ENCODE data around the gene CX3CL1. TPM values are rescaled to one million over a fixed set of nuclear protein-coding genes. Genes with fewer than 3 reads are reported as not detected.
A peak's percentile ranks its signal among the peaks of the same experiment; 100 is the strongest.

The CX3CL1 gene
- total and polyA plus RNA-seq, 2 of the 13 experiments (the other 11 are each of a cell fraction or from before 2014, with no cell fraction given): 57.3 to 60.8 TPM

DNA sequence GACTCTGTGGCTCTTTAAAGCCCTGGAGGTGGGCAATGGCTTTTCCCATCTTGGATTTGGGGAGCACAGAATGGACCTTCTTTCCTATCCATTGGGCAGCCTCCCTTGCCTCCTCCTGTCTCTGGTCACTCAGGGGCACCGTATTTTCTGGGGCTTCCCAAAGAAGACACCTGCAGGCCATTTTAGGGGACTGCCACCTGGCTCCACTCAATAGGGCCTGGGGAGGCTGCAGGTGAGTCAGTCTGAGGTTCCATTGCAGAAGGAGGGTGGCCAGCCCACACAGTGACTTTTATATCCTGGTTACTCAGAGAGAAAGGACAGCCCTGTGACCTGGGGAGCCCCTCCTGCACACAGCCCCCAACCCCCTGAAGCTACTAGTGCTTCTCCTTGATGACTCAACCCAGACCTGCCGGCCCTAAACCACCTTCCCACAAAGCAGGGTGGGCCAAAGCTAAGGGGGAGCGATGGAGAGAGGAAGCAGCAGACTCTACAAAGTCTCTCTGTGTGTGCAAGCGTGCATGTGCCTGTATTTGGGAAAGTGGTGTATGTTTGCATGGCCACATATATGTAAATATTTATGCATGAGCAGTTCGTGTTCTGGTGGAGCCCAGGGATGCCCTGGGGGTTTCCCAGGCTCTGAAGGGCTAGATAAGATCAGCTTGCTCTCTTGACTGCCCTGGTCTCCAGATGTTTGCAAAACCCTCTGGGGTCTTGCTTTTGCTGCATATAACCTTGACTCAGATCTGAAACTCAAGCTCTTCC, 5.0 kb downstream of the CX3CL1 start (continued):
- TF ChIP-seq, protein P1, sequence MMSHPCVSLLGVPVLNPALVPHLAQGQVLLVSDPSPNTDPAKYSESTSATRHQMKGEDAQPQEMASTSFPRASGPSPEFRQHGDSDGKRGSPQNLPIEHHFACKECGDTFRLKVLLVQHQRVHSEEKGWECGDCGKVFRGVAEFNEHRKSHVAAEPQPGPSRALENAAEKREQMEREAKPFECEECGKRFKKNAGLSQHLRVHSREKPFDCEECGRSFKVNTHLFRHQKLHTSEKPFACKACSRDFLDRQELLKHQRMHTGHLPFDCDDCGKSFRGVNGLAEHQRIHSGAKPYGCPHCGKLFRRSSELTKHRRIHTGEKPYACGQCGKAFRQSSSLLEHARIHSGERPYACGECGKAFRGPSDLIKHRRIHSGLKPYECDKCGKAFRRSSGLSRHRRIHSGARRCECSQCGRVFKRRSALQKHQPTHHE (CRISPR knock-in tag; IDR thresholded peaks at IDR 0.05; ENCODE audit: borderline replicate concordance): no peak
- no peak for TF ChIP-seq ZNF382 (CRISPR knock-in tag; IDR thresholded peaks at IDR 0.05; ENCODE audit: borderline replicate concordance)
- TF ChIP-seq, protein P2, sequence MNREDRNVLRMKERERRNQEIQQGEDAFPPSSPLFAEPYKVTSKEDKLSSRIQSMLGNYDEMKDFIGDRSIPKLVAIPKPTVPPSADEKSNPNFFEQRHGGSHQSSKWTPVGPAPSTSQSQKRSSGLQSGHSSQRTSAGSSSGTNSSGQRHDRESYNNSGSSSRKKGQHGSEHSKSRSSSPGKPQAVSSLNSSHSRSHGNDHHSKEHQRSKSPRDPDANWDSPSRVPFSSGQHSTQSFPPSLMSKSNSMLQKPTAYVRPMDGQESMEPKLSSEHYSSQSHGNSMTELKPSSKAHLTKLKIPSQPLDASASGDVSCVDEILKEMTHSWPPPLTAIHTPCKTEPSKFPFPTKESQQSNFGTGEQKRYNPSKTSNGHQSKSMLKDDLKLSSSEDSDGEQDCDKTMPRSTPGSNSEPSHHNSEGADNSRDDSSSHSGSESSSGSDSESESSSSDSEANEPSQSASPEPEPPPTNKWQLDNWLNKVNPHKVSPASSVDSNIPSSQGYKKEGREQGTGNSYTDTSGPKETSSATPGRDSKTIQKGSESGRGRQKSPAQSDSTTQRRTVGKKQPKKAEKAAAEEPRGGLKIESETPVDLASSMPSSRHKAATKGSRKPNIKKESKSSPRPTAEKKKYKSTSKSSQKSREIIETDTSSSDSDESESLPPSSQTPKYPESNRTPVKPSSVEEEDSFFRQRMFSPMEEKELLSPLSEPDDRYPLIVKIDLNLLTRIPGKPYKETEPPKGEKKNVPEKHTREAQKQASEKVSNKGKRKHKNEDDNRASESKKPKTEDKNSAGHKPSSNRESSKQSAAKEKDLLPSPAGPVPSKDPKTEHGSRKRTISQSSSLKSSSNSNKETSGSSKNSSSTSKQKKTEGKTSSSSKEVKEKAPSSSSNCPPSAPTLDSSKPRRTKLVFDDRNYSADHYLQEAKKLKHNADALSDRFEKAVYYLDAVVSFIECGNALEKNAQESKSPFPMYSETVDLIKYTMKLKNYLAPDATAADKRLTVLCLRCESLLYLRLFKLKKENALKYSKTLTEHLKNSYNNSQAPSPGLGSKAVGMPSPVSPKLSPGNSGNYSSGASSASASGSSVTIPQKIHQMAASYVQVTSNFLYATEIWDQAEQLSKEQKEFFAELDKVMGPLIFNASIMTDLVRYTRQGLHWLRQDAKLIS (CRISPR knock-in tag; IDR thresholded peaks at IDR 0.05): no peak
- TF ChIP-seq SUZ12 (IDR thresholded peaks at IDR 0.05; ENCODE audit: low read depth, low read length): no peak
- TF ChIP-seq, protein P3, sequence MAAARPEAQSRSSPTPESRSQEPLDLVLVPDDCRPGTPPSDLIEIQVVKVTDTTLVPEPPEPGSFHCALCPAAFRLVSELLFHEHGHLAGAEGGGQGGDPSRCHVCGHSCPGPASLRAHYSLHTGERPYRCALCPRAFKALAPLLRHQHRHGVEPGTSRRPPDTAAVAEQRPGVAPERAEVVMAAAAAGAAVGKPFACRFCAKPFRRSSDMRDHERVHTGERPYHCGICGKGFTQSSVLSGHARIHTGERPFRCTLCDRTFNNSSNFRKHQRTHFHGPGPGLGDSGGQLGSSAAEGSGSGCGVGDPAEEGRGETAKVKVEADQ (CRISPR knock-in tag; IDR thresholded peaks at IDR 0.05; ENCODE audit: borderline replicate concordance): no peak
- no peak for TF ChIP-seq PHF5A (CRISPR knock-in tag; IDR thresholded peaks at IDR 0.05; ENCODE audit: low read depth, unreplicated experiment)
- peak; percentile 71; the same call in 1 of the 2 replicates for TF ChIP-seq ZBTB20 (CRISPR knock-in tag; IDR thresholded peaks at IDR 0.05; ENCODE audit: borderline replicate concordance, low read depth)
- no peak for TF ChIP-seq KDM4B (CRISPR knock-in tag; IDR thresholded peaks at IDR 0.05)
- TF ChIP-seq ZNF670 (CRISPR knock-in tag; IDR thresholded peaks at IDR 0.05; ENCODE audit: borderline replicate concordance): no peak
- TF ChIP-seq ZNF160 (CRISPR knock-in tag; IDR thresholded peaks at IDR 0.05): no peak
- TF ChIP-seq HNRNPLL (IDR thresholded peaks at IDR 0.05; ENCODE audit: low read depth, low read length, poor library complexity, severe bottlenecking): no peak
- no peak for TF ChIP-seq CHD2 (IDR thresholded peaks at IDR 0.05; ENCODE audit: low read depth, low read length)
- no peak for TF ChIP-seq ATM (IDR thresholded peaks at IDR 0.05; ENCODE audit: borderline replicate concordance)
- TF ChIP-seq SOX13 (IDR thresholded peaks at IDR 0.05): no peak
- TF ChIP-seq SOX13 (CRISPR knock-in tag; conservative IDR thresholded peaks at IDR 0.05 in 1 of 2, IDR thresholded peaks at IDR 0.05 in 1 of 2): no peak
- TF ChIP-seq ZNF432 (CRISPR knock-in tag; IDR thresholded peaks at IDR 0.05; ENCODE audit: borderline replicate concordance): no peak
- TF ChIP-seq MEF2D (CRISPR knock-in tag; IDR thresholded peaks at IDR 0.05): peak; percentile 33; the same call in 1 of the 2 replicates
- TF ChIP-seq, protein P4, sequence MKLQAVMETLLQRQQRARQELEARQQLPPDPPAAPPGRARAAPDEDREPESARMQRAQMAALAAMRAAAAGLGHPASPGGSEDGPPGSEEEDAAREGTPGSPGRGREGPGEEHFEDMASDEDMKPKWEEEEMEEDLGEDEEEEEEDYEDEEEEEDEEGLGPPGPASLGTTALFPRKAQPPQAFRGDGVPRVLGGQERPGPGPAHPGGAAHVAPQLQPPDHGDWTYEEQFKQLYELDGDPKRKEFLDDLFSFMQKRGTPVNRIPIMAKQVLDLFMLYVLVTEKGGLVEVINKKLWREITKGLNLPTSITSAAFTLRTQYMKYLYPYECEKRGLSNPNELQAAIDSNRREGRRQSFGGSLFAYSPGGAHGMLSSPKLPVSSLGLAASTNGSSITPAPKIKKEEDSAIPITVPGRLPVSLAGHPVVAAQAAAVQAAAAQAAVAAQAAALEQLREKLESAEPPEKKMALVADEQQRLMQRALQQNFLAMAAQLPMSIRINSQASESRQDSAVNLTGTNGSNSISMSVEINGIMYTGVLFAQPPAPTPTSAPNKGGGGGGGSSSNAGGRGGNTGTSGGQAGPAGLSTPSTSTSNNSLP (IDR thresholded peaks at IDR 0.05; ENCODE audit: low read depth, low read length): no peak
- TF ChIP-seq RARG (CRISPR knock-in tag; IDR thresholded peaks at IDR 0.05; ENCODE audit: low read depth): no peak
- TF ChIP-seq ZNF543 (CRISPR knock-in tag; IDR thresholded peaks at IDR 0.05): 0 out of 2 replicates have a peak, but pooled peaks have one; percentile 55
- no peak for TF ChIP-seq ZNF441 (CRISPR knock-in tag; IDR thresholded peaks at IDR 0.05; ENCODE audit: borderline replicate concordance)
- no peak for TF ChIP-seq CHCHD3 (CRISPR knock-in tag; IDR thresholded peaks at IDR 0.05)

Measured in HepG2 (cell line).